Left ventricle myocardium inferior (tissue), 1 donor: Measurements from ENCODE around the gene RRAGD. TPM values are rescaled to one million over a fixed set of nuclear protein-coding genes. Genes with fewer than 3 reads are reported as not detected.

Experiments
- DNase-seq: peaks from one replicate; pipeline ENCODE4 v3.0.0-alpha.2; 2020
- H3K27ac ChIP-seq: fragments of 200-600 bp; replicated peaks from 2 replicates; pipeline ENCODE4 v1.8.0; 2021
- H3K27me3 ChIP-seq: fragments of 200-600 bp; 2 replicates; pipeline ENCODE4 v1.8.0; 2021; ENCODE audit warnings: low read depth
- H3K36me3 ChIP-seq: fragments of 200-600 bp; 2 replicates; pipeline ENCODE4 v1.8.0; 2021
- H3K4me1 ChIP-seq: fragments of 200-600 bp; 2 replicates; pipeline ENCODE4 v1.8.0; 2021
- H3K4me3 ChIP-seq: fragments of 200-600 bp; 2 replicates; pipeline ENCODE4 v1.8.0; 2021; ENCODE audit warnings: mild to moderate bottlenecking, moderate library complexity
- H3K9me3 ChIP-seq: fragments of 200-600 bp; replicated peaks from 2 replicates; pipeline ENCODE4 v1.8.0; 2021
- CTCF ChIP-seq: fragments of 200-600 bp; IDR thresholded peaks from 2 replicates; pipeline ENCODE4 v1.8.0; 2021; ENCODE audit warnings: antibody characterized with exemption, mild to moderate bottlenecking, borderline replicate concordance
- intact Hi-C: fragments of 100-400 bp; cut with micrococcal nuclease; formaldehyde crosslinking; loops from one replicate; pipeline ENCODE4 v1.11.0; 2022
- total RNA-seq: library from RNA; stranded (reverse); fragmentation: NEBNext Ultra II Directional; extraction: Animal tissue kit (Norgen Biotek cat#: 25700); gene quantifications from one replicate; pipeline ENCODE4 v1.2.1, GENCODE V29; 2021
- donor health status: DM: no; HTN: yes; CAD: no; lungs with severe emphysema.

Gene RRAGD
- total RNA-seq, 1 donor from 2014 or later: 123 TPM

DNA sequence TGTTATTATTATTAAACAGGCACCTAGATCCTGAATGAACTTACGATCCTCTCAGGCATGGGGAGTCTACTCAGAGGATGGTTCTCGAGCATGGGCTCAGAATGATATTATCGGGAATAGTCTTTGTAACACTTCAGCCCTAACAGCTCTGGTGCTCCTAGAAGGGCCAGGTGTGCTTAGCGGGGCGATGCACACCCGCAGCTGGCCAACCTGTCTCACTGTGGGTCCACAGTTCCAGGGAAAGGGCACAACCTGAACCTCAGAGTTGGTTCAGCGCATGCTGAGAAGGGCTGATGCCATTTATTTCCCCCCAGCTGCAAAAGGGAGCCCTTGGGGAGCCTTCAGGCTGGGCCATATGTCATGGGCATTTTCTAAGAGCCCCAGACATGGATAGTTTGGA, 26.2 kb downstream of the RRAGD start:
- no peaks in the 10 kb centered on the region for H3K27me3 ChIP-seq
- H3K4me3 ChIP-seq: no peak overlapping the region
- H3K9me3 ChIP-seq: no peaks in the 10 kb centered on the region
- intact Hi-C loops: no loop called here
- TF ChIP-seq CTCF: no peak
- H3K36me3 ChIP-seq: no peaks in the 10 kb centered on the region
- peaks cover 18% of the 10 kb centered on the region for H3K4me1 ChIP-seq
- no peak overlapping the region for H3K27ac ChIP-seq
- DNase-seq: no peak

DNA sequence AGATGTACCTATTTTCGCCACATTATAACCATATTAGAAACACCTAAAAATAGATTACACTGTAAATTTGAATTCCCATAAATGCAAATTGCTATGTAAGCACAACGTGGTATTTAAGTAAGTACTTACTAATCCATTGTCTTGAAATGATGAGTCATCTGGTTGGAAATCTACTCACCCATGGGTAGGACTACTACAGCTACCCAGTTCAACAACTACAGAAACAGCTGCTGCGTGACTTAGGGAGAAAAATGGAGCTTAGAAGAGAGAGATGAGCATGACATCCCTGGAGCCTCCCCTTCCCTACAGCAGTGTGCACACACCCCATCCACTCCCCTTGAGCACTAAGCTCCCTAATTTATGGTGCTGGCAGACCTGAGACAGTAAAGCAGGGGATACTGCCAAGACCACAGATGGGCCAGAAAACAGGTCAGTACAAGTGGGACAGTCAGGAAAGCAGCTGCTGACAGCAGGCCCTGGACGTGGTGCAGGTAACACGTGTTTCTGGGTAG, 26.9 kb downstream of the RRAGD start:
- no peaks in the 10 kb centered on the region for H3K9me3 ChIP-seq
- DNase-seq: no peak
- H3K4me1 ChIP-seq: peaks cover 20% of the 10 kb centered on the region
- H3K4me3 ChIP-seq: no peak overlapping the region
- intact Hi-C loops: no loop called here
- H3K27ac ChIP-seq: no peak overlapping the region
- H3K27me3 ChIP-seq: no peaks in the 10 kb centered on the region
- H3K36me3 ChIP-seq: no peaks in the 10 kb centered on the region
- no peak for TF ChIP-seq CTCF

- Histone ChIP-seq H3K4me3 (no peak overlapping the region), H3K27ac (no peak overlapping the region), H3K4me1 (peaks cover 36% of the 10 kb centered on the region), H3K9me3 (no peaks in the 10 kb centered on the region), H3K36me3 (peaks cover 6% of the 10 kb centered on the region), H3K27me3 (no peaks in the 10 kb centered on the region)
- intact Hi-C loops: no loop called here
- no peak for TF ChIP-seq CTCF
- no peak for DNase-seq
Observed at GRCh38 chr6:89381031-89381430, 31.0 kb downstream of the RRAGD start.

DNA sequence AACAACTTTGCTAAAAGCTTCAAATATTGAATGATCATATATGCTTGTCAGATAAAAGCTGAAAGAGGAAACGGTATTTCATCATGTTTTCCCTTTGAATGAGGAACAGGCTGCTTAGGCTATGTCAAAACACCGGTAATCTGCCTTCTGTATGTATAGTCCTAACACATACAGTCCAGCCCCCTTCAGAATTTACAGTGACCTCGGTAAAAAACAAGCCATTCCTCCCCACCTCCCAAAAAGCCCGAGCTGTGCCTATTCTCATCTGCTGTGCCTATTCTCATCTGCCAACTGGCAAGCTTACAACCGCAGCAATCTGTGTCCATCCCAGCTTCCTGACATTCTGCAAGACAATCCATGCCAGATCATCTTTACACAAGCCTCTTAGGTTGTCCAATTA, 32.8 kb downstream of the RRAGD start:
- TF ChIP-seq CTCF: no peak
- intact Hi-C loops: no loop called here
- no peak for DNase-seq
- Histone ChIP-seq H3K4me3 (no peak overlapping the region), H3K27ac (peak overlapping the region; percentile 42), H3K9me3 (no peaks in the 10 kb centered on the region), H3K27me3 (no peaks in the 10 kb centered on the region), H3K4me1 (peaks cover 32% of the 10 kb centered on the region), H3K36me3 (peaks cover 6% of the 10 kb centered on the region)

DNA sequence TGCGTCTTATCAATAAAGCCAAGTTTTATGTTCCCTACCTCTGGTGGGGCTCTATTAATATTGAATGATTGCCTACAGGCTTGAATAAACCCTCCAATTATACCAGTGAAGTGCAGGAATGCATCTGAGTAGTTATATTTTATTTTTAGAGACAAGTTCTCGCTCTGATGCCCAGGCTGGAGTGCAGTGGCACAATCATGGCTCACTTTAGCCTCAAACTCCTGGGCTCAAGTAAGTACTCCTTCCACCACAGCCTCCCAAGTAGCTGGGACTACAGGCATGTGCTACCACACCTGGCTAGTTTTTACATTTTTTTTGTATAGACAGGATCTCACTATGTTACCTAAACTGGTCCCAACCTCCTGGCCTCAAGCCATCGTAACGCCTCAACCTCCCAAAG, 33.4 kb downstream of the RRAGD start:
- peaks cover 32% of the 10 kb centered on the region for H3K4me1 ChIP-seq
- no peaks in the 10 kb centered on the region for H3K9me3 ChIP-seq
- DNase-seq: no peak
- intact Hi-C loops: no loop called here
- H3K27ac ChIP-seq: peak overlapping the region; percentile 42
- TF ChIP-seq CTCF: no peak
- H3K36me3 ChIP-seq: peaks cover 6% of the 10 kb centered on the region
- no peaks in the 10 kb centered on the region for H3K27me3 ChIP-seq
- H3K4me3 ChIP-seq: no peak overlapping the region
